Endothelial cell of umbilical vein (primary cell): Measurements from ENCODE around the gene ARHGEF9. TPM values are rescaled to one million over a fixed set of nuclear protein-coding genes. Genes with fewer than 3 reads are reported as not detected.

Experiments used
- BruUV-seq: library from RNA; stranded (reverse); fragments of 400-500 nt; replicated peaks from 2 replicates; lab custom pipeline; 2021; lab: Mats Ljungman, UMichigan
- CTCF ChIA-PET: fragments of 300-600, 350-600 bp; sonication (Branson Sonifier 250); formaldehyde crosslinking; loops from one replicate; lab custom pipeline; 2021; ENCODE audit warnings: antibody characterized with exemption, inconsistent platforms; lab: Charles Lee
- POLR2A ChIA-PET: fragments of 300-600, 350-600 bp; sonication (Branson Sonifier 250); formaldehyde crosslinking; loops from one replicate; lab custom pipeline; 2021; ENCODE audit warnings: antibody characterized with exemption, inconsistent platforms; lab: Charles Lee
- DNase-seq: peaks from one replicate; pipeline ENCODE4 v3.0.0-alpha.2; 2011; ENCODE audit warnings: low read depth, low spot score
- FAIRE-seq: peaks from 2 replicates; lab custom pipeline; 2011; peaks lifted over from hg19 to GRCh38; lab: Jason Lieb, UNC
- H2AFZ ChIP-seq: 2 replicates; pipeline ENCODE4 v1.6.0; 2012; ENCODE audit warnings: low read depth, low read length, control low read depth, inconsistent platforms
- H3K27ac ChIP-seq: 2 replicates; pipeline ENCODE4 v1.5.1; 2011; ENCODE audit warnings: low read depth, mild to moderate bottlenecking, control low read depth, low read length, moderate library complexity; ENCODE audit not compliant: insufficient read depth
- H3K27me3 ChIP-seq, 2 experiments: 2 replicates each; pipeline versions ENCODE4 v1.6.0 to v1.6.1; 2011; ENCODE audit warnings: low read length in 2 of 2, mixed read lengths in 1 of 2; ENCODE audit not compliant: control insufficient read depth in 2 of 2, insufficient read depth in 2 of 2
- H3K36me3 ChIP-seq, 2 experiments: 2 replicates in 1 of 2; 3 replicates in 1 of 2; pipeline ENCODE4 v1.5.1; 2011; ENCODE audit warnings: low read length in 2 of 2, mild to moderate bottlenecking in 1 of 2, moderate library complexity in 1 of 2; ENCODE audit not compliant: control insufficient read depth in 2 of 2, insufficient read depth in 2 of 2; ENCODE audit errors: extremely low read depth in 1 of 2
- H3K4me1 ChIP-seq: 3 replicates; pipeline ENCODE4 v1.5.1; 2011; ENCODE audit warnings: mild to moderate bottlenecking, low read length; ENCODE audit not compliant: control insufficient read depth, insufficient read depth; ENCODE audit errors: extremely low read depth
- H3K4me2 ChIP-seq: 2 replicates; pipeline ENCODE4 v1.6.1; 2011; ENCODE audit warnings: low read length, control low read depth, mixed read lengths; ENCODE audit not compliant: insufficient read depth
- H3K4me3 ChIP-seq, 3 experiments: fragments of 200-600 bp in 1 of 3; sonication (generic), shearing (Covaris generic) in 1 of 3; replicated peaks in 1 of 3; 2 replicates each; pipeline ENCODE4 v1.5.1; 2011 to 2016; ENCODE audit warnings: control low read depth in 3 of 3, low read length in 3 of 3, mild to moderate bottlenecking in 2 of 3, inconsistent platforms in 1 of 3, low read depth in 1 of 3, moderate library complexity in 1 of 3; ENCODE audit not compliant: insufficient read depth in 1 of 3
- H3K79me2 ChIP-seq: 2 replicates; pipeline ENCODE4 v1.6.0; 2012; ENCODE audit warnings: low read length, inconsistent platforms; ENCODE audit not compliant: control insufficient read depth, insufficient read depth
- H3K9ac ChIP-seq: replicated peaks from 2 replicates; pipeline ENCODE3; 2011; ENCODE audit warnings: low read length, control low read depth; ENCODE audit not compliant: insufficient read depth; ENCODE audit errors: extremely low read depth
- H3K9me1 ChIP-seq: replicated peaks from 3 replicates; pipeline ENCODE4 v1.6.0; 2011; ENCODE audit warnings: mild to moderate bottlenecking, low read length; ENCODE audit not compliant: control insufficient read depth, insufficient read depth; ENCODE audit errors: extremely low read depth
- H3K9me3 ChIP-seq: replicated peaks from 2 replicates; pipeline ENCODE4 v1.5.1; 2012; ENCODE audit warnings: low read length, inconsistent platforms; ENCODE audit not compliant: control insufficient read depth, insufficient read depth
- H4K20me1 ChIP-seq: replicated peaks from 2 replicates; pipeline ENCODE3; 2011; ENCODE audit warnings: mild to moderate bottlenecking, low read length; ENCODE audit not compliant: control insufficient read depth, insufficient read depth; ENCODE audit errors: extremely low read depth
- CTCF ChIP-seq, 2 donors: IDR thresholded peaks; 1 replicate in 1 of 2; 2 replicates in 1 of 2; pipeline ENCODE4 v1.5.1; 2011; ENCODE audit warnings: low read length in 2 of 2, mild to moderate bottlenecking in 2 of 2, moderate library complexity in 2 of 2, control low read depth in 1 of 2, inconsistent platforms in 1 of 2, low read depth in 1 of 2; ENCODE audit not compliant: insufficient read depth in 1 of 2; ENCODE audit errors: extremely low read depth in 1 of 2
- EZH2 ChIP-seq: IDR thresholded peaks from 2 replicates; pipeline ENCODE4 v1.6.1; 2012; ENCODE audit warnings: borderline replicate concordance, low read depth, mild to moderate bottlenecking, moderate library complexity, low read length, inconsistent platforms; ENCODE audit not compliant: severe bottlenecking
- GATA2 ChIP-seq: IDR thresholded peaks from 2 replicates; pipeline ENCODE4 v1.7.0; 2011; ENCODE audit warnings: low read depth, mild to moderate bottlenecking, moderate library complexity, mixed read lengths, low read length; ENCODE audit not compliant: insufficient read length, insufficient read depth
- MAX ChIP-seq: IDR thresholded peaks from 2 replicates; pipeline ENCODE4 v1.6.1; 2011; ENCODE audit not compliant: insufficient read depth, insufficient read length
- MYC ChIP-seq: IDR thresholded peaks from one replicate; pipeline ENCODE4 v1.6.1; 2011; ENCODE audit warnings: mild to moderate bottlenecking, low read depth, low read length
- POLR2AphosphoS5 ChIP-seq: IDR thresholded peaks from 2 replicates; pipeline ENCODE4 v1.6.1; 2012; ENCODE audit warnings: low read depth, mild to moderate bottlenecking, control low read depth, low read length, moderate library complexity; ENCODE audit not compliant: insufficient read depth
- dilution Hi-C: fragments of 300-500 bp; cut with MboI; formaldehyde crosslinking; loops from one replicate; pipeline ENCODE4 v1.15.0; 2019; ENCODE audit warnings: low sequenced_read_pairs; ENCODE audit not compliant: extremely low pct_ligation_motif_present
- intact Hi-C: fragments of 100-400 bp; cut with micrococcal nuclease; formaldehyde crosslinking; loops from one replicate; pipeline ENCODE4 v1.10.0; 2022
- polyA plus RNA-seq, 4 experiments: library from polyadenylated mRNA; depleted of rRNA in 3 of 4; stranded (reverse) in 3 of 4; unstranded in 1 of 4; fragments of >200 nt; gene quantifications; 2 replicates each; pipeline versions ENCODE4 v1.2.1 to v1.2.3, GENCODE V29; 2011 to 2012; ENCODE audit warnings: missing spikeins in 1 of 4
- total RNA-seq: library from RNA; stranded (reverse); gene quantifications from 2 replicates; pipeline ENCODE4 v1.2.3, GENCODE V29; 2021

ARHGEF9 gene
- total and polyA plus RNA-seq, 2 donors (not counting 3 experiments of a cell fraction or from before 2014, with no cell fraction given) = 6.5 to 12.9 TPM

- BruUV-seq = no TSS peak
- Histone ChIP-seq H3K27me3 (no peaks in the 10 kb centered on the region), H3K79me2 (no peaks in the 10 kb centered on the region), H3K9me3 (no peaks in the 10 kb centered on the region), H3K4me3 (no peak overlapping the region), H3K4me1 (no peaks in the 10 kb centered on the region), H2AFZ (no peak overlapping the region), H3K4me2 (no peak overlapping the region), H4K20me1 (no peaks in the 10 kb centered on the region), H3K9me1 (no peaks in the 10 kb centered on the region), H3K27ac (no peak overlapping the region), H3K9ac (no peak overlapping the region), H3K36me3 (no peaks in the 10 kb centered on the region)
- intact Hi-C loops (loop anchor here (10.0 kb wide), 1 partner anchor 56 kb away; no protein-coding TSS in a partner anchor), dilution Hi-C loops (no loop called here)
- CTCF ChIA-PET = interaction anchor here (0.6 kb wide), 1 partner anchor 382 kb away, joined by 3 read pairs; no protein-coding TSS in a partner anchor
- FAIRE-seq = no peak
- POLR2A ChIA-PET = no interaction called here
- no peak for DNase-seq
- TF ChIP-seq CTCF (IDR thresholded peaks at IDR 0.05; ENCODE audit: extremely low read depth in 1 of 2, insufficient read depth in 1 of 2, low read depth in 1 of 2, low read length in 2 of 2) (no peak), GATA2 (no peak), MAX (no peak), POLR2AphosphoS5 (no peak)
These were observed 126.1 kb downstream of the ARHGEF9 start for GRCh38 chrX:63658920-63659319.

GRCh38 chrX:63657821-63658220 lies 127.2 kb downstream of the ARHGEF9 start:
- no peaks in the 10 kb centered on the region for H3K9me3 ChIP-seq
- no peak for FAIRE-seq
- no peaks in the 10 kb centered on the region for H3K9me1 ChIP-seq
- no TSS peak for BruUV-seq
- DNase-seq = no peak
- no peaks in the 10 kb centered on the region for H3K79me2 ChIP-seq
- H3K4me2 ChIP-seq = no peak overlapping the region
- dilution Hi-C loops = no loop called here
- H3K27ac ChIP-seq = no peak overlapping the region
- no peaks in the 10 kb centered on the region for H3K4me1 ChIP-seq
- ChIA-PET CTCF (no interaction called here), POLR2A (no interaction called here)
- no peak overlapping the region for H3K9ac ChIP-seq
- no peaks in the 10 kb centered on the region for H3K27me3 ChIP-seq
- no peak overlapping the region for H2AFZ ChIP-seq
- no peak overlapping the region for H3K4me3 ChIP-seq
- no peaks in the 10 kb centered on the region for H3K36me3 ChIP-seq
- TF ChIP-seq POLR2AphosphoS5 = no peak
- TF ChIP-seq MYC = no peak
- TF ChIP-seq EZH2 = no peak
- intact Hi-C loops = loop anchor here (10.0 kb wide), 1 partner anchor 57 kb away; no protein-coding TSS in a partner anchor
- no peaks in the 10 kb centered on the region for H4K20me1 ChIP-seq
